HepG2 (cell line): ENCODE data around the gene ESRP2. TPM values are rescaled to one million over a fixed set of nuclear protein-coding genes. Genes with fewer than 3 reads are reported as not detected.

ENCODE experiments used
- HNRNPK ChIP-seq: fragments of 200-400 bp; formaldehyde crosslinking; IDR thresholded peaks from 2 replicates; pipeline ENCODE4 v1.6.1; 2018; ENCODE audit warnings: low read length, low read depth, moderate library complexity, mild to moderate bottlenecking; ENCODE audit not compliant: poor library complexity, severe bottlenecking
- KLF16 ChIP-seq, 2 experiments: sonication (generic) in 1 of 2; formaldehyde crosslinking in 1 of 2; IDR thresholded peaks; 2 replicates each; pipeline versions ENCODE4 v1.6.1 to v1.8.0; 2016 to 2023; ENCODE audit warnings: missing genetic modification reagents in 2 of 2, missing compliant biosample characterization in 1 of 2
- MED13 ChIP-seq: sonication (generic); formaldehyde crosslinking; IDR thresholded peaks from 2 replicates; pipeline ENCODE4 v1.5.0; 2020; ENCODE audit warnings: missing genetic modification reagents
- SCMH1 ChIP-seq: sonication (generic); formaldehyde crosslinking; IDR thresholded peaks from 2 replicates; pipeline ENCODE4 v1.9.0; 2021; ENCODE audit warnings: missing genetic modification reagents, mild to moderate bottlenecking, borderline replicate concordance
- SPEN ChIP-seq: sonication (generic); formaldehyde crosslinking; IDR thresholded peaks from 2 replicates; pipeline ENCODE4 v1.5.1; 2020; ENCODE audit warnings: low read depth, mild to moderate bottlenecking, missing genetic modification reagents
- SSRP1 ChIP-seq: IDR thresholded peaks from 2 replicates; pipeline ENCODE4 v1.6.1; 2016; ENCODE audit warnings: control low read depth
- ZBTB1 ChIP-seq: sonication (generic); formaldehyde crosslinking; IDR thresholded peaks from 2 replicates; pipeline ENCODE4 v1.4.0; 2020; ENCODE audit warnings: missing genetic modification reagents, borderline replicate concordance
- ZNF12 ChIP-seq: sonication (generic); formaldehyde crosslinking; IDR thresholded peaks from 2 replicates; pipeline ENCODE4 v1.5.0; 2020; ENCODE audit warnings: missing genetic modification reagents
- ZNF564 ChIP-seq: sonication (generic); formaldehyde crosslinking; IDR thresholded peaks from 2 replicates; pipeline ENCODE4 v1.8.1; 2023; ENCODE audit warnings: mild to moderate bottlenecking, missing genetic modification reagents
- ZNF776 ChIP-seq: sonication (generic); formaldehyde crosslinking; IDR thresholded peaks from 2 replicates; pipeline ENCODE4 v1.4.0; 2020; ENCODE audit warnings: mild to moderate bottlenecking, missing genetic modification reagents
- ZNF792 ChIP-seq: IDR thresholded peaks from 2 replicates; pipeline ENCODE4 v1.6.1; 2016
- polyA plus RNA-seq, 8 experiments: library from polyadenylated mRNA; depleted of rRNA in 3 of 8; stranded (reverse) in 7 of 8; unstranded in 1 of 8; fragments of >200 nt; fragmentation: Illumina TruSeq in 4 of 8; extraction: Trizol in 4 of 8; gene quantifications; 2 replicates each; pipeline versions ENCODE4 v1.2.1 to v1.2.3, GENCODE V29; 2011 to 2016; ENCODE audit warnings: low read depth in 4 of 8, missing spikeins in 1 of 8, mixed read lengths in 1 of 8; ENCODE audit not compliant: insufficient read depth in 1 of 8
- total RNA-seq, 5 experiments: library from RNA; depleted of rRNA; stranded (reverse); fragments of >200 nt; fragmentation: Illumina TruSeq; extraction: Trizol; gene quantifications; 2 replicates each; pipeline ENCODE4 v1.2.3, GENCODE V29; 2016; ENCODE audit warnings: low read depth in 1 of 5
- TF ChIP-seq, protein P1 (sequence below): sonication (generic); formaldehyde crosslinking; IDR thresholded peaks from 2 replicates; pipeline ENCODE4 v1.4.0; 2020; ENCODE audit warnings: mild to moderate bottlenecking, missing genetic modification reagents
- TF ChIP-seq, protein P2 (sequence below): sonication (generic); formaldehyde crosslinking; IDR thresholded peaks from 2 replicates; pipeline ENCODE4 v1.5.1; 2020; ENCODE audit warnings: missing genetic modification reagents, mild to moderate bottlenecking, borderline replicate concordance
- TF ChIP-seq, protein P3 (sequence below): sonication (generic); formaldehyde crosslinking; IDR thresholded peaks from 2 replicates; pipeline ENCODE4 v1.9.0; 2021; ENCODE audit warnings: missing genetic modification reagents, borderline replicate concordance
- TF ChIP-seq, protein P4 (sequence below): sonication (generic); formaldehyde crosslinking; IDR thresholded peaks from 2 replicates; pipeline ENCODE4 v1.8.1; 2023; ENCODE audit warnings: mild to moderate bottlenecking, moderate library complexity, missing genetic modification reagents
- TF ChIP-seq, protein P5 (sequence below): fragments of 450-650 bp; IDR thresholded peaks from 2 replicates; pipeline ENCODE4 v1.6.1; 2017; ENCODE audit warnings: mild to moderate bottlenecking

The ESRP2 gene
- total and polyA plus RNA-seq, 2 of the 13 experiments (the other 11 are each of a cell fraction or from before 2014, with no cell fraction given), result 21.1 to 32.4 TPM

DNA sequence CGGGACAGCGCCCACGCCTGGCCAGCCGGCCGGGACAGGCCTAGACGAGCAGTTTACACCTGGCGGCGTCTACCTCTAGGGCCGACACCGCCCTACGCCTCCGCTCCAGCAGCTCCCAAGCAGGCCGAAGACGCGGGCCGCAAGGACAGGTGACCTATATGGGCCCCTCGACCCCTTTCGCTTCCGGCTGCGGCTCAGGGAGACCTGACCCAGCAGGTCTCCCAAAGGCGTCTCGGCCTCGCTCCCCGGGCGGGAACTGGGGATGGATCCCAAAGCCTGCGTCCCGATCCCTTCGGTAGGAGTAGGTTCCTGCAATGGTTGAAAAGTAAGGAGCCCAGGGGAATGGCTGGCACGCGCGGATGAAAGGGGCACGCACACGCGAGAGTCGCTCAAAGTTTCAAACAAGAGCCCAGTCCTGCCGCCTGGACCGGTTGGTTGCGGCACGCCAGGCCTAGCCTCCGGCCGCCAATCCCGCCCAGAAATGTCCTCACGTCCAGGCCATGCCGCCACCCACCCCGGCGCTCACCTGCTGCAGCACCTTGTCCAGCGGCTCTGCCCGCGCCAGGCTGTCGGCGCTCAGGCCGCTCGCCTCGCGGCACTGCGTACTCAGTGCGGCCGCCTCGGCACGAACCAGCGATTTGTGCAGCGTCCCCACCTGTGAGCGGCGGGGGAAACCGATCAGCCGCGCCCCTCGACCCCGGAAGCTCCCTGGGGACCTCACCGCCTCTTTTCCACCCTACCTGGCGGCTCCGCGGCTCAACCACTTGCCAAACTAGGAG is 630 bp downstream of the ESRP2 start (continued):
- TF ChIP-seq, protein P1, sequence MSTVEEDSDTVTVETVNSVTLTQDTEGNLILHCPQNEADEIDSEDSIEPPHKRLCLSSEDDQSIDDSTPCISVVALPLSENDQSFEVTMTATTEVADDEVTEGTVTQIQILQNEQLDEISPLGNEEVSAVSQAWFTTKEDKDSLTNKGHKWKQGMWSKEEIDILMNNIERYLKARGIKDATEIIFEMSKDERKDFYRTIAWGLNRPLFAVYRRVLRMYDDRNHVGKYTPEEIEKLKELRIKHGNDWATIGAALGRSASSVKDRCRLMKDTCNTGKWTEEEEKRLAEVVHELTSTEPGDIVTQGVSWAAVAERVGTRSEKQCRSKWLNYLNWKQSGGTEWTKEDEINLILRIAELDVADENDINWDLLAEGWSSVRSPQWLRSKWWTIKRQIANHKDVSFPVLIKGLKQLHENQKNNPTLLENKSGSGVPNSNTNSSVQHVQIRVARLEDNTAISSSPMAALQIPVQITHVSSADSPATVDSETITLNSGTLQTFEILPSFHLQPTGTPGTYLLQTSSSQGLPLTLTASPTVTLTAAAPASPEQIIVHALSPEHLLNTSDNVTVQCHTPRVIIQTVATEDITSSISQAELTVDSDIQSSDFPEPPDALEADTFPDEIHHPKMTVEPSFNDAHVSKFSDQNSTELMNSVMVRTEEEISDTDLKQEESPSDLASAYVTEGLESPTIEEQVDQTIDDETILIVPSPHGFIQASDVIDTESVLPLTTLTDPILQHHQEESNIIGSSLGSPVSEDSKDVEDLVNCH (CRISPR knock-in tag), result peak; percentile 88; the same call in 1 of the 2 replicates
- TF ChIP-seq ZNF564 (CRISPR knock-in tag) (peak; percentile 88; the same call in 1 of the 2 replicates), ZNF776 (CRISPR knock-in tag) (no peak), KLF16 (CRISPR knock-in tag; IDR thresholded peaks at IDR 0.05) (peak in 1 of 2 experiments; percentile 83; a peak in 1 of 4 replicates), MED13 (no peak), HNRNPK (no peak), ZNF792 (CRISPR knock-in tag) (no peak), ZNF12 (no peak), SCMH1 (CRISPR knock-in tag) (no peak), SPEN (no peak; the same call in 1 of the 2 replicates), ZBTB1 (CRISPR knock-in tag) (0 out of 2 replicates have a peak, but pooled peaks have one; percentile 44), SSRP1 (no peak; the same call in 1 of the 2 replicates)
- TF ChIP-seq, protein P2, sequence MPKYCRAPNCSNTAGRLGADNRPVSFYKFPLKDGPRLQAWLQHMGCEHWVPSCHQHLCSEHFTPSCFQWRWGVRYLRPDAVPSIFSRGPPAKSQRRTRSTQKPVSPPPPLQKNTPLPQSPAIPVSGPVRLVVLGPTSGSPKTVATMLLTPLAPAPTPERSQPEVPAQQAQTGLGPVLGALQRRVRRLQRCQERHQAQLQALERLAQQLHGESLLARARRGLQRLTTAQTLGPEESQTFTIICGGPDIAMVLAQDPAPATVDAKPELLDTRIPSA (CRISPR knock-in tag), result no peak
- TF ChIP-seq, protein P3, sequence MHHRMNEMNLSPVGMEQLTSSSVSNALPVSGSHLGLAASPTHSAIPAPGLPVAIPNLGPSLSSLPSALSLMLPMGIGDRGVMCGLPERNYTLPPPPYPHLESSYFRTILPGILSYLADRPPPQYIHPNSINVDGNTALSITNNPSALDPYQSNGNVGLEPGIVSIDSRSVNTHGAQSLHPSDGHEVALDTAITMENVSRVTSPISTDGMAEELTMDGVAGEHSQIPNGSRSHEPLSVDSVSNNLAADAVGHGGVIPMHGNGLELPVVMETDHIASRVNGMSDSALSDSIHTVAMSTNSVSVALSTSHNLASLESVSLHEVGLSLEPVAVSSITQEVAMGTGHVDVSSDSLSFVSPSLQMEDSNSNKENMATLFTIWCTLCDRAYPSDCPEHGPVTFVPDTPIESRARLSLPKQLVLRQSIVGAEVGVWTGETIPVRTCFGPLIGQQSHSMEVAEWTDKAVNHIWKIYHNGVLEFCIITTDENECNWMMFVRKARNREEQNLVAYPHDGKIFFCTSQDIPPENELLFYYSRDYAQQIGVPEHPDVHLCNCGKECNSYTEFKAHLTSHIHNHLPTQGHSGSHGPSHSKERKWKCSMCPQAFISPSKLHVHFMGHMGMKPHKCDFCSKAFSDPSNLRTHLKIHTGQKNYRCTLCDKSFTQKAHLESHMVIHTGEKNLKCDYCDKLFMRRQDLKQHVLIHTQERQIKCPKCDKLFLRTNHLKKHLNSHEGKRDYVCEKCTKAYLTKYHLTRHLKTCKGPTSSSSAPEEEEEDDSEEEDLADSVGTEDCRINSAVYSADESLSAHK (CRISPR knock-in tag), result no peak
- TF ChIP-seq, protein P4, sequence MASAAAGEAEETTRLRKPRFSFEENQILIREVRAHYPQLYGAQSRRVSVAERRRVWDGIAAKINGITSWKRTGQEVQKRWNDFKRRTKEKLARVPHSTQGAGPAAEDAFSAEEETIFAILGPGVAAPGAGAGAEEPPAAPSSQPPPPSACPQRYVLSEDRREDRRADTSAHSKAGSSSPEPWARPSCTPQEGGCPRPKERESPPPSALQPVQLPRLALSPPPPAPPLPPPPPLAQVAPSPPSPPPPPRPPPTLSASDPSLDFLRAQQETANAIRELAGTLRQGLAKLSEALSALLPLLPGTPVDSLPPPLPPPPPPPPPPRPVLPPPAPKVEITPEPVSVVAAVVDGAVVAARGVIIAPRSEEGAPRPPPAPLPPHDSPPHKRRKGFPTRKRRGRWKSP (CRISPR knock-in tag), result peak; percentile 45; the same call in 1 of the 2 replicates
- TF ChIP-seq, protein P5, sequence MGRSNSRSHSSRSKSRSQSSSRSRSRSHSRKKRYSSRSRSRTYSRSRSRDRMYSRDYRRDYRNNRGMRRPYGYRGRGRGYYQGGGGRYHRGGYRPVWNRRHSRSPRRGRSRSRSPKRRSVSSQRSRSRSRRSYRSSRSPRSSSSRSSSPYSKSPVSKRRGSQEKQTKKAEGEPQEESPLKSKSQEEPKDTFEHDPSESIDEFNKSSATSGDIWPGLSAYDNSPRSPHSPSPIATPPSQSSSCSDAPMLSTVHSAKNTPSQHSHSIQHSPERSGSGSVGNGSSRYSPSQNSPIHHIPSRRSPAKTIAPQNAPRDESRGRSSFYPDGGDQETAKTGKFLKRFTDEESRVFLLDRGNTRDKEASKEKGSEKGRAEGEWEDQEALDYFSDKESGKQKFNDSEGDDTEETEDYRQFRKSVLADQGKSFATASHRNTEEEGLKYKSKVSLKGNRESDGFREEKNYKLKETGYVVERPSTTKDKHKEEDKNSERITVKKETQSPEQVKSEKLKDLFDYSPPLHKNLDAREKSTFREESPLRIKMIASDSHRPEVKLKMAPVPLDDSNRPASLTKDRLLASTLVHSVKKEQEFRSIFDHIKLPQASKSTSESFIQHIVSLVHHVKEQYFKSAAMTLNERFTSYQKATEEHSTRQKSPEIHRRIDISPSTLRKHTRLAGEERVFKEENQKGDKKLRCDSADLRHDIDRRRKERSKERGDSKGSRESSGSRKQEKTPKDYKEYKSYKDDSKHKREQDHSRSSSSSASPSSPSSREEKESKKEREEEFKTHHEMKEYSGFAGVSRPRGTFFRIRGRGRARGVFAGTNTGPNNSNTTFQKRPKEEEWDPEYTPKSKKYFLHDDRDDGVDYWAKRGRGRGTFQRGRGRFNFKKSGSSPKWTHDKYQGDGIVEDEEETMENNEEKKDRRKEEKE, result no peak
